Mesenchymal stem cell (in vitro differentiated cells and primary cell): ENCODE results near the gene RHCE.
A peak's percentile ranks its signal among the peaks of the same experiment; 100 is the strongest.

Source experiments
- DNase-seq: peaks from one replicate; pipeline ENCODE4 v3.0.0-alpha.2; 2013
- H2AFZ ChIP-seq: one replicate; pipeline ENCODE4 v1.6.1; 2013; ENCODE audit warnings: low read depth, mild to moderate bottlenecking, control low read depth, inconsistent platforms, low read length, moderate library complexity
- H2AK5ac ChIP-seq: 2 replicates; pipeline ENCODE4 v1.6.1; 2013; ENCODE audit warnings: low read length, moderate library complexity, mild to moderate bottlenecking, inconsistent platforms; ENCODE audit not compliant: severe bottlenecking
- H2BK120ac ChIP-seq: one replicate; pipeline ENCODE4 v1.6.1; 2013; ENCODE audit warnings: low read depth, mild to moderate bottlenecking, inconsistent platforms, low read length, moderate library complexity
- H2BK12ac ChIP-seq, 2 experiments: one replicate each; pipeline ENCODE4 v1.6.1; 2013; ENCODE audit warnings: inconsistent platforms in 2 of 2, low read length in 2 of 2, mild to moderate bottlenecking in 2 of 2, moderate library complexity in 2 of 2, control low read depth in 1 of 2
- H2BK15ac ChIP-seq: one replicate; pipeline ENCODE4 v1.6.1; 2013; ENCODE audit warnings: mild to moderate bottlenecking, low read depth, inconsistent platforms; ENCODE audit not compliant: poor library complexity, severe bottlenecking
- H2BK5ac ChIP-seq: 2 replicates; pipeline ENCODE4 v1.6.1; 2013; ENCODE audit warnings: low read depth, mild to moderate bottlenecking, low read length, control low read depth, inconsistent platforms; ENCODE audit not compliant: poor library complexity, severe bottlenecking
- H3K14ac ChIP-seq, 2 experiments: one replicate each; pipeline ENCODE4 v1.6.1; 2013; ENCODE audit warnings: inconsistent platforms in 2 of 2, low read length in 2 of 2, control low read depth in 1 of 2, mild to moderate bottlenecking in 1 of 2, moderate library complexity in 1 of 2
- H3K18ac ChIP-seq, 2 experiments: one replicate each; pipeline ENCODE4 v1.6.1; 2013; ENCODE audit warnings: inconsistent platforms in 2 of 2, low read length in 2 of 2, control low read depth in 1 of 2, low read depth in 1 of 2, mild to moderate bottlenecking in 1 of 2
- H3K23ac ChIP-seq, 2 experiments: one replicate each; pipeline ENCODE4 v1.6.1; 2013; ENCODE audit warnings: inconsistent platforms in 2 of 2, low read length in 2 of 2, mild to moderate bottlenecking in 2 of 2, moderate library complexity in 2 of 2, control low read depth in 1 of 2
- H3K27ac ChIP-seq: 2 replicates; pipeline ENCODE4 v1.5.1; 2013; ENCODE audit warnings: mild to moderate bottlenecking, moderate library complexity, low read length, control low read depth, inconsistent platforms; ENCODE audit not compliant: poor library complexity, severe bottlenecking
- H3K27me3 ChIP-seq, 2 experiments: 2 replicates each; pipeline versions ENCODE4 v1.6.1 to v1.7.0; 2013; ENCODE audit warnings: low read length in 2 of 2, mild to moderate bottlenecking in 2 of 2, moderate library complexity in 2 of 2, control low read depth in 1 of 2, inconsistent platforms in 1 of 2; ENCODE audit not compliant: control insufficient read depth in 1 of 2, insufficient read depth in 1 of 2
- H3K36me3 ChIP-seq, 2 experiments: 2 replicates each; pipeline versions ENCODE4 v1.6.1 to v1.7.0; 2013; ENCODE audit warnings: low read length in 2 of 2, control low read depth in 1 of 2, inconsistent platforms in 1 of 2, low read depth in 1 of 2, mild to moderate bottlenecking in 1 of 2; ENCODE audit not compliant: insufficient read depth in 2 of 2, control insufficient read depth in 1 of 2
- H3K4ac ChIP-seq, 2 experiments: one replicate each; pipeline ENCODE4 v1.6.1; 2013; ENCODE audit warnings: inconsistent platforms in 2 of 2, low read length in 2 of 2, mild to moderate bottlenecking in 2 of 2, moderate library complexity in 2 of 2, control low read depth in 1 of 2, low read depth in 1 of 2
- H3K4me1 ChIP-seq: 2 replicates; pipeline ENCODE4 v1.6.1; 2013; ENCODE audit warnings: low read depth, low read length, control low read depth; ENCODE audit not compliant: control insufficient read depth, insufficient read depth
- H3K4me2 ChIP-seq: 2 replicates; pipeline ENCODE4 v1.6.1; 2013; ENCODE audit warnings: low read length, mild to moderate bottlenecking, inconsistent platforms; ENCODE audit not compliant: poor library complexity, severe bottlenecking
- H3K4me3 ChIP-seq, 2 experiments: 2 replicates each; pipeline versions ENCODE4 v1.5.1 to v1.7.0; 2013; ENCODE audit warnings: low read length in 2 of 2, mild to moderate bottlenecking in 2 of 2, control low read depth in 1 of 2, low read depth in 1 of 2; ENCODE audit not compliant: insufficient read depth in 1 of 2
- H3K79me1 ChIP-seq: replicated peaks from 2 replicates; pipeline ENCODE4 v1.6.1; 2013; ENCODE audit warnings: mild to moderate bottlenecking, control low read depth, low read length, inconsistent platforms; ENCODE audit not compliant: poor library complexity, severe bottlenecking
- H3K9ac ChIP-seq: 2 replicates; pipeline ENCODE4 v1.7.0; 2013; ENCODE audit warnings: mild to moderate bottlenecking, low read length, moderate library complexity
- H3K9me3 ChIP-seq: 2 replicates; pipeline ENCODE4 v1.7.0; 2013; ENCODE audit warnings: mild to moderate bottlenecking, low read length; ENCODE audit not compliant: control insufficient read depth
- H4K8ac ChIP-seq: one replicate; pipeline ENCODE4 v1.6.1; 2013; ENCODE audit warnings: inconsistent platforms, mild to moderate bottlenecking, low read length, moderate library complexity
- H4K91ac ChIP-seq: one replicate; pipeline ENCODE4 v1.6.1; 2013; ENCODE audit warnings: mild to moderate bottlenecking, low read length, inconsistent platforms
- WGBS: methylation state at CpG from one replicate; pipeline ENCODE4 v1.1.7; 2013; ENCODE audit warnings: mixed read lengths; 5-methylcytosine and 5-hydroxymethylcytosine counted together

Gene RHCE

GRCh38 chr1:25360596-25361581 lies 59.7 kb downstream of the RHCE start:
- H3K18ac ChIP-seq = peak overlapping the region; percentile 34 to 66
- H3K4ac ChIP-seq = peak overlapping the region in 1 of 2 experiments; percentile 71
- H4K8ac ChIP-seq = no peak overlapping the region
- no peak overlapping the region for H3K27ac ChIP-seq
- no peak overlapping the region for H2BK15ac ChIP-seq
- H3K9me3 ChIP-seq = no peaks in the 10 kb centered on the region
- H3K4me1 ChIP-seq = peaks cover 2% of the 10 kb centered on the region
- peaks cover 12 to 57% of the 10 kb centered on the region in 2 experiments for H3K36me3 ChIP-seq
- peak; percentile 93 for DNase-seq
- H3K27me3 ChIP-seq = no peaks in the 10 kb centered on the region
- peak overlapping the region in 1 of 2 experiments; percentile 54 for H2BK12ac ChIP-seq
- no peak overlapping the region for H3K4me2 ChIP-seq
- H2AK5ac ChIP-seq = no peak overlapping the region
- peak overlapping the region; percentile 58 for H2BK120ac ChIP-seq
- H3K4me3 ChIP-seq = no peak overlapping the region
- no peak overlapping the region for H2BK5ac ChIP-seq
- H3K23ac ChIP-seq = no peak overlapping the region
- H4K91ac ChIP-seq = peak overlapping the region; percentile 21
- no peak overlapping the region for H2AFZ ChIP-seq
- no peak overlapping the region for H3K14ac ChIP-seq
- 45% methylated on average over 5 of the region's 7 CpGs for WGBS
- H3K79me1 ChIP-seq = peaks cover 3% of the 10 kb centered on the region
- H3K9ac ChIP-seq = peak overlapping the region; percentile 41

- Histone ChIP-seq H3K79me1 (peaks cover 11% of the 10 kb centered on the region), H2AK5ac (no peak overlapping the region), H3K4ac (no peak overlapping the region), H3K9ac (peak overlapping the region; percentile 44), H2BK12ac (no peak overlapping the region), H2BK5ac (no peak overlapping the region), H3K18ac (no peak overlapping the region), H3K27me3 (no peaks in the 10 kb centered on the region), H4K8ac (no peak overlapping the region), H3K36me3 (peaks cover 25 to 89% of the 10 kb centered on the region in 2 experiments), H2BK120ac (no peak overlapping the region), H3K23ac (no peak overlapping the region), H3K9me3 (no peaks in the 10 kb centered on the region), H4K91ac (no peak overlapping the region), H3K4me2 (no peak overlapping the region), H3K14ac (no peak overlapping the region), H3K4me1 (peaks cover 2% of the 10 kb centered on the region), H3K27ac (no peak overlapping the region), H2BK15ac (no peak overlapping the region), H2AFZ (no peak overlapping the region), H3K4me3 (no peak overlapping the region)
- WGBS = no CpG with 5 or more reads among the region's 1 CpG
- DNase-seq = no peak
Observed at GRCh38 chr1:25356848-25357247, 63.8 kb downstream of the RHCE start.

GRCh38 chr1:25356441-25356840 lies 64.2 kb downstream of the RHCE start:
- Histone ChIP-seq H3K79me1 (peaks cover 11% of the 10 kb centered on the region), H2BK12ac (no peak overlapping the region), H4K8ac (no peak overlapping the region), H4K91ac (no peak overlapping the region), H2BK120ac (no peak overlapping the region), H3K14ac (no peak overlapping the region), H3K18ac (no peak overlapping the region), H2BK15ac (no peak overlapping the region), H3K36me3 (peaks cover 25 to 89% of the 10 kb centered on the region in 2 experiments), H2AK5ac (no peak overlapping the region), H3K27ac (no peak overlapping the region), H2AFZ (no peak overlapping the region), H3K4me2 (no peak overlapping the region), H3K9me3 (no peaks in the 10 kb centered on the region), H3K27me3 (no peaks in the 10 kb centered on the region), H2BK5ac (no peak overlapping the region), H3K9ac (peak overlapping the region; percentile 22), H3K23ac (no peak overlapping the region), H3K4me1 (peaks cover 2% of the 10 kb centered on the region), H3K4me3 (no peak overlapping the region), H3K4ac (no peak overlapping the region)
- DNase-seq = no peak

- Histone ChIP-seq H3K14ac (no peak overlapping the region), H3K9me3 (no peaks in the 10 kb centered on the region), H3K4ac (no peak overlapping the region), H3K4me2 (no peak overlapping the region), H3K18ac (no peak overlapping the region), H3K23ac (no peak overlapping the region), H2BK12ac (no peak overlapping the region), H3K4me3 (no peak overlapping the region), H4K91ac (no peak overlapping the region), H2BK120ac (no peak overlapping the region), H3K9ac (peak overlapping the region; percentile 22), H2AFZ (no peak overlapping the region), H2BK15ac (no peak overlapping the region), H3K27me3 (no peaks in the 10 kb centered on the region), H3K79me1 (peaks cover 16% of the 10 kb centered on the region), H2BK5ac (no peak overlapping the region), H3K27ac (no peak overlapping the region), H3K4me1 (no peaks in the 10 kb centered on the region), H3K36me3 (peaks cover 25 to 86% of the 10 kb centered on the region in 2 experiments), H2AK5ac (no peak overlapping the region), H4K8ac (no peak overlapping the region)
- 97% methylated on average over 6 of the region's 6 CpGs for WGBS
- no peak for DNase-seq
Observed at GRCh38 chr1:25355841-25356395, 64.7 kb downstream of the RHCE start.
